K562 (cell line): ENCODE results near the gene GZMB. TPM values are rescaled to one million over a fixed set of nuclear protein-coding genes. Genes with fewer than 3 reads are reported as not detected.

ENCODE experiments used
- ATAC-seq: fragments of 200-7000 bp; cut with Tn5 transposase; 3 replicates; pipeline ENCODE4 v1.9.1; 2020; ENCODE audit warnings: moderate library complexity
- BruUV-seq: library from RNA; stranded (reverse); fragments of 400-500 nt; replicated peaks from 2 replicates; lab custom pipeline; 2021; lab: Mats Ljungman, UMichigan
- CTCF ChIA-PET: fragments of 300-600 bp; formaldehyde crosslinking; extraction: SDS; loops from one replicate; lab custom pipeline; 2021; ENCODE audit warnings: low intra/inter-chr PET ratio; lab: Yijun Ruan, JAX
- POLR2A ChIA-PET: fragments of 300-600, 350-650 bp; sonication (Branson Sonifier 250); formaldehyde crosslinking; extraction: SDS; loops from one replicate; lab custom pipeline; 2021; ENCODE audit warnings: antibody characterized with exemption, inconsistent platforms; lab: Yijun Ruan, JAX
- DNase-seq, 4 experiments: peaks; one replicate each; pipeline versions ENCODE4 v3.0.0 to v3.0.0-alpha.2; 2011 to 2018; ENCODE audit warnings: low spot score in 3 of 4, mixed read lengths in 3 of 4; ENCODE audit errors: extremely low read depth in 1 of 4
- FAIRE-seq: peaks from 2 replicates; lab custom pipeline; 2011; peaks lifted over from hg19 to GRCh38; lab: Jason Lieb, UNC
- H2AFZ ChIP-seq: 2 replicates; pipeline ENCODE4 v1.6.0; 2011; ENCODE audit warnings: low read depth, low read length, control low read depth, inconsistent platforms
- H3K27ac ChIP-seq: fragments of 200-600 bp; 3 replicates; pipeline ENCODE4 v1.8.0; 2011; ENCODE audit warnings: low read depth, mild to moderate bottlenecking, control low read depth, inconsistent platforms, low read length, moderate library complexity, mixed read lengths; ENCODE audit errors: extremely low read depth
- H3K27me3 ChIP-seq, 2 experiments: fragments of 300-600 bp in 1 of 2; 2 replicates in 1 of 2; 3 replicates in 1 of 2; pipeline versions ENCODE4 v1.6.0 to v1.8.0; 2011; ENCODE audit warnings: inconsistent platforms in 2 of 2, low read length in 2 of 2, mild to moderate bottlenecking in 1 of 2, mixed read lengths in 1 of 2, moderate library complexity in 1 of 2; ENCODE audit not compliant: control insufficient read depth in 2 of 2, insufficient read depth in 2 of 2
- H3K36me3 ChIP-seq: fragments of 300-600 bp; 3 replicates; pipeline ENCODE4 v1.8.0; 2011; ENCODE audit warnings: mild to moderate bottlenecking, low read length, inconsistent platforms; ENCODE audit not compliant: control insufficient read depth, insufficient read depth
- H3K4me1 ChIP-seq, 2 experiments: fragments of 200-600 bp in 1 of 2; replicated peaks in 1 of 2; 2 replicates in 1 of 2; 3 replicates in 1 of 2; pipeline versions ENCODE4 v1.5.1 to v1.8.0; 2011; ENCODE audit warnings: inconsistent platforms in 2 of 2, low read length in 2 of 2, mild to moderate bottlenecking in 1 of 2, mixed read lengths in 1 of 2, moderate library complexity in 1 of 2; ENCODE audit not compliant: control insufficient read depth in 2 of 2, insufficient read depth in 2 of 2
- H3K4me2 ChIP-seq: 2 replicates; pipeline ENCODE4 v1.6.1; 2011; ENCODE audit warnings: low read length, control low read depth, inconsistent platforms, mixed read lengths; ENCODE audit not compliant: insufficient read depth
- H3K4me3 ChIP-seq: fragments of 200-600 bp; sonication (generic), shearing (Covaris generic); 2 replicates; pipeline ENCODE4 v1.5.1; 2016; ENCODE audit warnings: control low read depth, inconsistent platforms
- H3K79me2 ChIP-seq: fragments of 200-600 bp; 3 replicates; pipeline ENCODE4 v1.8.0; 2011; ENCODE audit warnings: low read length, inconsistent platforms; ENCODE audit not compliant: control insufficient read depth, insufficient read depth
- H3K9ac ChIP-seq, 2 experiments: 2 replicates each; pipeline versions ENCODE4 v1.6.0 to v1.6.1; 2011; ENCODE audit warnings: low read depth in 2 of 2, low read length in 2 of 2, control low read depth in 1 of 2, inconsistent platforms in 1 of 2, mild to moderate bottlenecking in 1 of 2, mixed read lengths in 1 of 2; ENCODE audit not compliant: insufficient read depth in 1 of 2
- H3K9me1 ChIP-seq: one replicate; pipeline ENCODE4 v1.6.0; 2011; ENCODE audit warnings: inconsistent platforms, mild to moderate bottlenecking, low read length, moderate library complexity; ENCODE audit not compliant: control insufficient read depth, insufficient read depth
- H3K9me3 ChIP-seq: replicated peaks from 2 replicates; pipeline ENCODE4 v1.5.1; 2011; ENCODE audit warnings: low read depth, low read length, inconsistent platforms; ENCODE audit not compliant: control insufficient read depth, insufficient read depth
- H4K20me1 ChIP-seq: replicated peaks from 2 replicates; pipeline ENCODE4 v1.6.1; 2011; ENCODE audit warnings: low read length, inconsistent platforms, mixed read lengths; ENCODE audit not compliant: control insufficient read depth, insufficient read depth
- MCM7 ChIP-seq, 2 experiments: fragments of 450-650 bp; IDR thresholded peaks; 2 replicates each; pipeline ENCODE4 v1.6.1; 2016 to 2018
- SMAD4 ChIP-seq: fragments of 250-450 bp; sonication (Bioruptor Pico); conservative IDR thresholded peaks from 2 replicates; pipeline ENCODE4 v1.8.0; 2021; ENCODE audit warnings: inconsistent platforms, mild to moderate bottlenecking, moderate library complexity
- TAL1 ChIP-seq: fragments of 450-650 bp; IDR thresholded peaks from 2 replicates; pipeline ENCODE4 v1.6.1; 2016; ENCODE audit warnings: mild to moderate bottlenecking
- ZNF408 ChIP-seq: fragments of 250-450 bp; sonication (Bioruptor Pico); IDR thresholded peaks from 2 replicates; pipeline ENCODE4 v1.4.0; 2020; ENCODE audit warnings: low read depth, mild to moderate bottlenecking, moderate library complexity
- whole genome bisulfite sequencing: fragments of 100-300 bp; shearing (Covaris generic); methylation state at CpG from one replicate; pipeline ENCODE4 v1.1.6; 2016; ENCODE audit warnings: low coverage, mixed read lengths; ENCODE audit not compliant: insufficient coverage; ENCODE audit errors: missing lambda C conversion rate; 5-methylcytosine and 5-hydroxymethylcytosine counted together
- in situ Hi-C: fragments of 300-500 bp; cut with MboI; formaldehyde crosslinking; loops from 4 replicates; pipeline ENCODE4 v1.15.0; 2018; ENCODE audit warnings: inconsistent platforms, mixed read lengths
- intact Hi-C: fragments of 100-400 bp; cut with micrococcal nuclease; formaldehyde crosslinking; loops from 2 replicates; pipeline ENCODE4 v1.14.2; 2022
- polyA plus RNA-seq, 8 experiments: library from polyadenylated mRNA; depleted of rRNA in 4 of 8; stranded (reverse) in 5 of 8; unstranded in 3 of 8; fragments of >200 nt; fragmentation: Nextera tagmentation in 2 of 8; fragmentation: Illumina TruSeq in 1 of 8; extraction: Ambion mirVana in 2 of 8; extraction: Trizol in 1 of 8; gene quantifications; 2 replicates each; pipeline versions ENCODE4 v1.2.1 to v1.2.3, GENCODE V29; 2011 to 2014; ENCODE audit warnings: inconsistent platforms in 1 of 8, missing spikeins in 1 of 8
- total RNA-seq, 7 experiments: library from RNA; depleted of rRNA in 6 of 7; stranded (reverse); fragments of >200 nt in 6 of 7; fragmentation: Illumina TruSeq in 2 of 7; extraction: Trizol in 2 of 7; gene quantifications; 2 replicates each; pipeline versions ENCODE4 v1.2.1 to v1.2.3, GENCODE V29; 2011 to 2021; ENCODE audit warnings: low replicate concordance in 1 of 7
- TF ChIP-seq, protein P1 (sequence below): fragments of 450-650 bp; formaldehyde crosslinking; IDR thresholded peaks from 2 replicates; pipeline ENCODE4 v1.4.0; 2022; ENCODE audit warnings: missing genetic modification characterization
- TF ChIP-seq, protein P2 (sequence below): fragments of 450-650 bp; formaldehyde crosslinking; IDR thresholded peaks from 2 replicates; pipeline ENCODE4 v1.4.0; 2020; ENCODE audit warnings: mild to moderate bottlenecking, moderate library complexity
- TF ChIP-seq, protein P3 (sequence below): sonication (generic); formaldehyde crosslinking; IDR thresholded peaks from 2 replicates; pipeline ENCODE4 v1.8.0; 2022; ENCODE audit warnings: mild to moderate bottlenecking, missing genetic modification reagents
- TF ChIP-seq, protein P4 (sequence below): fragments of 250-450 bp; sonication (Bioruptor Pico); IDR thresholded peaks from 2 replicates; pipeline ENCODE4 v1.8.0; 2022; ENCODE audit warnings: inconsistent platforms, mild to moderate bottlenecking, moderate library complexity, borderline replicate concordance

GZMB gene
- total and polyA plus RNA-seq, 9 of the 15 experiments (the other 6 are each of a cell fraction or from before 2014, with no cell fraction given): 0.08 to 0.95 (median 0.68) TPM; not detected in 6

DNA sequence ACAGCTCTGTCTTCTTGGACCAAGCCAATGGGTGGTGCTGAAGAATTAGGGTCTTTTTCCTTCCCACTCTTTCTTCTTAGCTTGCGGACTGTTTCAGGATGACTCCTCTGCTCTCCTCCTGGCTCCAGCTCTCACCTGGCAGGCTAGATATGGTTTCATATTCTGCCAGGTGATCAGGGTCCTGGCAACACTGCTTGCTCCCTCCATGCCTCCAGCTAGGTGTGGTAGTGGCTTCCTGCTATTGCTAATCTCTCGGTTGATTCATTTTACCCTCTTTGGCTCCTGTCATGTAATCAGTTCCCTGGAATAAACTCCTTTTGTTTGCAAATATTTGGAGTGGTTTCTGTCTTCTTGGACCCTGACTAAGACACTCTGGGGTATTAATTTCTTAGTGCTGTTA, 20.2 kb downstream of the GZMB start:
- Histone ChIP-seq H3K4me1 (no peaks in the 10 kb centered on the region), H3K9me3 (no peaks in the 10 kb centered on the region), H3K36me3 (no peaks in the 10 kb centered on the region), H3K9me1 (no peaks in the 10 kb centered on the region), H3K27ac (no peak overlapping the region), H3K9ac (no peak overlapping the region), H3K4me2 (no peak overlapping the region), H2AFZ (no peak overlapping the region), H3K27me3 (no peaks in the 10 kb centered on the region), H3K79me2 (no peaks in the 10 kb centered on the region), H3K4me3 (no peak overlapping the region), H4K20me1 (no peaks in the 10 kb centered on the region)
- 0% methylated on average over 1 of the region's 2 CpGs for WGBS
- ATAC-seq (no peak), FAIRE-seq (no peak), DNase-seq (no peak)
- CTCF ChIA-PET: no interaction called here
- in situ Hi-C loops: no loop called here
- intact Hi-C loops: no loop called here
- TF ChIP-seq, protein P1, sequence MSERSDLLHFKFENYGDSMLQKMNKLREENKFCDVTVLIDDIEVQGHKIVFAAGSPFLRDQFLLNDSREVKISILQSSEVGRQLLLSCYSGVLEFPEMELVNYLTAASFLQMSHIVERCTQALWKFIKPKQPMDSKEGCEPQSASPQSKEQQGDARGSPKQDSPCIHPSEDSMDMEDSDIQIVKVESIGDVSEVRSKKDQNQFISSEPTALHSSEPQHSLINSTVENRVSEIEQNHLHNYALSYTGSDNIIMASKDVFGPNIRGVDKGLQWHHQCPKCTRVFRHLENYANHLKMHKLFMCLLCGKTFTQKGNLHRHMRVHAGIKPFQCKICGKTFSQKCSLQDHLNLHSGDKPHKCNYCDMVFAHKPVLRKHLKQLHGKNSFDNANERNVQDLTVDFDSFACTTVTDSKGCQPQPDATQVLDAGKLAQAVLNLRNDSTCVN (CRISPR knock-in tag): no peak
- TF ChIP-seq, protein P2, sequence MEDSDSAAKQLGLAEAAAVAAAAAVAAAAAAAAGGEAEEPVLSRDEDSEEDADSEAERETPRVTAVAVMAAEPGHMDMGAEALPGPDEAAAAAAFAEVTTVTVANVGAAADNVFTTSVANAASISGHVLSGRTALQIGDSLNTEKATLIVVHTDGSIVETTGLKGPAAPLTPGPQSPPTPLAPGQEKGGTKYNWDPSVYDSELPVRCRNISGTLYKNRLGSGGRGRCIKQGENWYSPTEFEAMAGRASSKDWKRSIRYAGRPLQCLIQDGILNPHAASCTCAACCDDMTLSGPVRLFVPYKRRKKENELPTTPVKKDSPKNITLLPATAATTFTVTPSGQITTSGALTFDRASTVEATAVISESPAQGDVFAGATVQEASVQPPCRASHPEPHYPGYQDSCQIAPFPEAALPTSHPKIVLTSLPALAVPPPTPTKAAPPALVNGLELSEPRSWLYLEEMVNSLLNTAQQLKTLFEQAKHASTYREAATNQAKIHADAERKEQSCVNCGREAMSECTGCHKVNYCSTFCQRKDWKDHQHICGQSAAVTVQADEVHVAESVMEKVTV (CRISPR knock-in tag): no peak
- TF ChIP-seq ZNF408 (CRISPR knock-in tag): no peak
- no peak for TF ChIP-seq TAL1
- TF ChIP-seq MCM7 (IDR thresholded peaks at IDR 0.05): no peak
- TF ChIP-seq, protein P3, sequence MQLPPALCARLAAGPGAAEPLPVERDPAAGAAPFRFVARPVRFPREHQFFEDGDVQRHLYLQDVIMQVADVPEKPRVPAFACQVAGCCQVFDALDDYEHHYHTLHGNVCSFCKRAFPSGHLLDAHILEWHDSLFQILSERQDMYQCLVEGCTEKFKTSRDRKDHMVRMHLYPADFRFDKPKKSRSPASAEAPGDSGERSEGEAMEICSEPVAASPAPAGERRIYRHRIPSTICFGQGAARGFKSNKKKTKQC (CRISPR knock-in tag): no peak
- TF ChIP-seq, protein P4, sequence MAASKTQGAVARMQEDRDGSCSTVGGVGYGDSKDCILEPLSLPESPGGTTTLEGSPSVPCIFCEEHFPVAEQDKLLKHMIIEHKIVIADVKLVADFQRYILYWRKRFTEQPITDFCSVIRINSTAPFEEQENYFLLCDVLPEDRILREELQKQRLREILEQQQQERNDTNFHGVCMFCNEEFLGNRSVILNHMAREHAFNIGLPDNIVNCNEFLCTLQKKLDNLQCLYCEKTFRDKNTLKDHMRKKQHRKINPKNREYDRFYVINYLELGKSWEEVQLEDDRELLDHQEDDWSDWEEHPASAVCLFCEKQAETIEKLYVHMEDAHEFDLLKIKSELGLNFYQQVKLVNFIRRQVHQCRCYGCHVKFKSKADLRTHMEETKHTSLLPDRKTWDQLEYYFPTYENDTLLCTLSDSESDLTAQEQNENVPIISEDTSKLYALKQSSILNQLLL: no peak
- no peak for TF ChIP-seq SMAD4 (CRISPR knock-in tag)
- no TSS peak for BruUV-seq
- POLR2A ChIA-PET: no interaction called here
